Pancreas (tissue), 10 donors: Measurements from ENCODE around the gene TCF3. TPM values are rescaled to one million over a fixed set of nuclear protein-coding genes. Genes with fewer than 3 reads are reported as not detected.

ENCODE experiments used
- ATAC-seq, 4 donors: fragments of 200-7000 bp; cut with Tn5 transposase; one replicate each; pipeline versions ENCODE4 v1.8.0 to v1.9.1; 2020; ENCODE audit warnings: mild to moderate bottlenecking in 4 of 4, moderate library complexity in 4 of 4
- DNase-seq, 6 donors: peaks; one replicate each; pipeline ENCODE4 v3.0.0-alpha.2; 2020
- FAIRE-seq: peaks from 2 replicates; lab custom pipeline; 2012; peaks lifted over from hg19 to GRCh38; lab: Jason Lieb, UNC
- H3K27ac ChIP-seq, 4 donors: fragments of 200-600 bp; sonication (generic); 1 replicate in 3 of 4; 2 replicates in 1 of 4; pipeline versions ENCODE4 v1.5.0 to v1.8.0; 2020
- H3K27me3 ChIP-seq, 4 donors: fragments of 200-600 bp; one replicate each; pipeline ENCODE4 v1.8.0; 2021
- H3K36me3 ChIP-seq, 3 donors: fragments of 200-600 bp; sonication (generic) in 1 of 3; one replicate each; pipeline versions ENCODE4 v1.5.0 to v1.8.0; 2020 to 2021
- H3K4me1 ChIP-seq, 3 donors: fragments of 200-600 bp; one replicate each; pipeline ENCODE4 v1.8.0; 2021
- H3K4me3 ChIP-seq, 4 donors: fragments of 200-600 bp; sonication (generic) in 2 of 4; one replicate each; pipeline versions ENCODE4 v1.5.0 to v1.8.0; 2020 to 2021
- H3K9me3 ChIP-seq, 4 donors: fragments of 200-600 bp; one replicate each; pipeline ENCODE4 v1.8.0; 2021
- WGBS, 2 donors: extraction: QIAGEN DNeasy Blood & Tissue Kit; methylation state at CpG; one replicate each; pipeline ENCODE4 v1.1.7; 2013; 5-methylcytosine and 5-hydroxymethylcytosine counted together
- intact Hi-C, 3 donors: fragments of 100-400 bp; cut with DNase I; formaldehyde crosslinking; loops; one replicate each; pipeline versions ENCODE4 v1.11.1 to v1.14.2; 2022
- polyA plus RNA-seq, 2 donors: library from polyadenylated mRNA; stranded (reverse); fragments of 200-250 nt; gene quantifications; one replicate each; pipeline ENCODE4 v1.2.3, GENCODE V29; 2013
- total RNA-seq, 6 donors: library from RNA; stranded (reverse); fragmentation: NEBNext Ultra II Directional in 4 of 6; extraction: Animal tissue kit (Norgen Biotek cat#: 25700) in 4 of 6; gene quantifications; one replicate each; pipeline versions ENCODE4 v1.2.1 to v1.2.4, GENCODE V29; 2021 to 2023
- TF ChIP-seq, protein P1 (sequence below), 4 donors: fragments of 200-600 bp; sonication (generic) in 3 of 4; IDR thresholded peaks; one replicate each; pipeline versions ENCODE4 v1.5.0 to v1.8.0; 2021; ENCODE audit warnings: antibody characterized with exemption in 4 of 4
- donor health status: healthy with polysubstance abuse.
- donor health status: DM: no; HTN: no; CAD: no; lungs with moderate emphysema.
- donor health status: DM: no; HTN: no; CAD: no.
- donor health status: control.
- donor health status: control.
- donor health status: Bipolar disorder and iron deficiency.
- donor health status: DM: yes; HTN: yes; CAD: no.
- donor health status: DM: no; HTN: no; CAD: no.
- donor health status: DM: no; HTN: no; CAD: no.
- donor health status: DM: yes; HTN: yes; CAD: no.

Gene TCF3
- total and polyA plus RNA-seq, 8 donors: 19.8 to 41.9 (median 26.7) TPM

- peak in 1 of 6 donors; percentile 30 for DNase-seq
- no peaks in the 10 kb centered on the region for H3K9me3 ChIP-seq
- no peaks in the 10 kb centered on the region for H3K27me3 ChIP-seq
- FAIRE-seq: no peak
- WGBS, 2 donors: 95 to 96% methylated on average over 21 of the region's 21 CpGs
- no peak for ATAC-seq
- TF ChIP-seq, protein P1, sequence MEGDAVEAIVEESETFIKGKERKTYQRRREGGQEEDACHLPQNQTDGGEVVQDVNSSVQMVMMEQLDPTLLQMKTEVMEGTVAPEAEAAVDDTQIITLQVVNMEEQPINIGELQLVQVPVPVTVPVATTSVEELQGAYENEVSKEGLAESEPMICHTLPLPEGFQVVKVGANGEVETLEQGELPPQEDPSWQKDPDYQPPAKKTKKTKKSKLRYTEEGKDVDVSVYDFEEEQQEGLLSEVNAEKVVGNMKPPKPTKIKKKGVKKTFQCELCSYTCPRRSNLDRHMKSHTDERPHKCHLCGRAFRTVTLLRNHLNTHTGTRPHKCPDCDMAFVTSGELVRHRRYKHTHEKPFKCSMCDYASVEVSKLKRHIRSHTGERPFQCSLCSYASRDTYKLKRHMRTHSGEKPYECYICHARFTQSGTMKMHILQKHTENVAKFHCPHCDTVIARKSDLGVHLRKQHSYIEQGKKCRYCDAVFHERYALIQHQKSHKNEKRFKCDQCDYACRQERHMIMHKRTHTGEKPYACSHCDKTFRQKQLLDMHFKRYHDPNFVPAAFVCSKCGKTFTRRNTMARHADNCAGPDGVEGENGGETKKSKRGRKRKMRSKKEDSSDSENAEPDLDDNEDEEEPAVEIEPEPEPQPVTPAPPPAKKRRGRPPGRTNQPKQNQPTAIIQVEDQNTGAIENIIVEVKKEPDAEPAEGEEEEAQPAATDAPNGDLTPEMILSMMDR (IDR thresholded peaks at IDR 0.05): no peak
- peaks cover 5 to 10% (median 10%) of the 10 kb centered on the region in 3 donors for H3K36me3 ChIP-seq
- no peak overlapping the region for H3K4me3 ChIP-seq
- H3K27ac ChIP-seq: no peak overlapping the region
- intact Hi-C loops: no loop called here
- H3K4me1 ChIP-seq: peaks cover 4 to 11% (median 11%) of the 10 kb centered on the region in 3 donors
Observed at GRCh38 chr19:1602091-1602707, 50.2 kb downstream of the TCF3 start.

DNA sequence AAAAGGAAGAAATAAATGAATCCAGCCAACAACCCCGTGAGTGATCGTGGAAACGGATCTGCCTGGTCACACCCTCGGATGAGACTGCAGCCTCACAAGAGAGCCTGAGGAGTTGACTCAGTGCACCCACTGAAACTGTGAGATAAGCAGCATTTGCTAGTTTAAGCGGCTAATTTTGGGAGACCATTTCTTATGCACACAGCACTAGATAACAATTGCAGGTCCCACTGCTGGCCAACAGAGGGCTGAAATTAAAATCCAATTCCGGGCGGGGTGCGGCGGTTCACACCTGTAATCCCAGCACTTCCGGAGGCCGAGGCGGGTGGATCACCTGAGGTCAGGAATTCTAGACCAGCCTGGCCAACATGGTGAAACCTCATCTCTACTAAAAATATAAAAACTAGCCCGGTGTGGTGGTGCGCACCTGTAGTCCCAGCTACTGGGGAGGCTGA lies 50.8 kb downstream of the TCF3 start:
- no peak overlapping the region for H3K27ac ChIP-seq
- DNase-seq (no peak), ATAC-seq (no peak), FAIRE-seq (no peak)
- no peak overlapping the region for H3K4me3 ChIP-seq
- H3K9me3 ChIP-seq: no peaks in the 10 kb centered on the region
- intact Hi-C loops: no loop called here
- peaks cover 4 to 11% (median 11%) of the 10 kb centered on the region in 3 donors for H3K4me1 ChIP-seq
- peaks cover 5 to 12% (median 11%) of the 10 kb centered on the region in 3 donors for H3K36me3 ChIP-seq
- no peaks in the 10 kb centered on the region for H3K27me3 ChIP-seq
- TF ChIP-seq, protein P1 (IDR thresholded peaks at IDR 0.05): no peak
- 94 to 95% methylated on average over 14 of the region's 14 CpGs for WGBS, 2 donors

GRCh38 chr19:1599460-1599846 lies 53.0 kb downstream of the TCF3 start:
- ATAC-seq: no peak
- FAIRE-seq: no peak
- DNase-seq: peak in 1 of 6 donors; percentile 26

DNA sequence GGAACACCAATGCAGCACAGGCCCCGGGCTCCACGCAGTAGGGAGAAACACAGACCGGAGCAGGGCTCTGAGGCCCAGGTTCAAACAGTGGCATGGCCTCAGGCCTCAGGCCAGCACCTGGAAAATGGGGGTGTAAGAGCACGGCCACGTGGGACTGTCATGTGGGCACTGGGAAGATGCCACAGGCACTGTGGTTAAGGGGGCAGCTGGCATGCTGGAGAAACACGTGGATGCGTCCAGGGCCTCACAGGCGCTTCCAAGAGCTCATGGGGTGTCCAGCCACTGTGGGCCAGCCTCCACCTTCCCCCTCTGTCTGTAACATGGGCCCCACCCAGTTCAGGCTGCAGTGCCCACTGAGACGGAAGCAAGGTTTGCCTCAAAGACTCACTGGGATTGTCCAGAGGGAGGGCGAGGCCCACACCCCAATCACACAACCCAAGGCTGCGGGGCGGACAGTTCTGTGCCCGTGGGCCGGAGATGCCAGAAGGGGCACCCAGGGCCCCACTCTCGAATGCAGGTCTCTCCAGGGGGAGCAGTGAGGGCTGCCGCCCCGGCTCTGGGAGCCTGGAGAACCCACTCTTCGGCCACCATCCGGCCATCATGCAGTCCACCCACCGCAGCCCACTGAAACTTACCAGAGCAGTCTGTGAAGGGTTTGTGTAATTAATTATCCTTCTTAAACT lies 53.5 kb downstream of the TCF3 start:
- no peaks in the 10 kb centered on the region for H3K9me3 ChIP-seq
- DNase-seq: peak in 1 of 6 donors; percentile 27
- no peak overlapping the region for H3K27ac ChIP-seq
- 91 to 92% methylated on average over 20 of the region's 20 CpGs for WGBS, 2 donors
- H3K27me3 ChIP-seq: no peaks in the 10 kb centered on the region
- no peak for ATAC-seq
- H3K36me3 ChIP-seq: peaks cover 5 to 12% (median 11%) of the 10 kb centered on the region in 3 donors
- no peak overlapping the region for H3K4me3 ChIP-seq
- TF ChIP-seq, protein P1 (IDR thresholded peaks at IDR 0.05): no peak
- peaks cover 0 to 6% (median 4%) of the 10 kb centered on the region in 3 donors for H3K4me1 ChIP-seq
- FAIRE-seq: no peak
- intact Hi-C loops: no loop called here

More at GRCh38 chr19:1599460-1599846, 53.0 kb downstream of the TCF3 start:
- 91 to 95% methylated on average over 15 of the region's 15 CpGs for WGBS, 2 donors
- H3K4me1 ChIP-seq: peaks cover 0 to 10% (median 6%) of the 10 kb centered on the region in 3 donors
- TF ChIP-seq, protein P1 (IDR thresholded peaks at IDR 0.05): no peak
- no peak overlapping the region for H3K27ac ChIP-seq
- intact Hi-C loops: no loop called here
- peaks cover 5 to 12% (median 11%) of the 10 kb centered on the region in 3 donors for H3K36me3 ChIP-seq
- H3K9me3 ChIP-seq: no peaks in the 10 kb centered on the region
- H3K27me3 ChIP-seq: no peaks in the 10 kb centered on the region
- no peak overlapping the region for H3K4me3 ChIP-seq

- FAIRE-seq (no peak), DNase-seq (peak in 2 of 6 donors; percentile 36 to 49), ATAC-seq (no peak)
- Histone ChIP-seq H3K27me3 (no peaks in the 10 kb centered on the region), H3K36me3 (peaks cover 5 to 12% (median 11%) of the 10 kb centered on the region in 3 donors), H3K4me1 (peaks cover 0 to 13% (median 0%) of the 10 kb centered on the region in 3 donors), H3K27ac (no peak overlapping the region), H3K4me3 (peak overlapping the region in 2 of 4 donors; percentile 62 to 64), H3K9me3 (no peaks in the 10 kb centered on the region)
- intact Hi-C loops: no loop called here
- TF ChIP-seq, protein P1 (IDR thresholded peaks at IDR 0.05): no peak
- WGBS, 2 donors: 28 to 33% methylated on average over 10 of the region's 10 CpGs
Observed at GRCh38 chr19:1593501-1593772, 59.0 kb downstream of the TCF3 start.
